SK-N-SH treated with all-trans-retinoic acid at 6 μM for 48 hours (cell line): ENCODE data around the gene HCK.

Experiments used
- GLIS3 ChIP-seq: fragments of 250-450 bp; sonication (Bioruptor Pico); IDR thresholded peaks from 2 replicates; pipeline ENCODE4 v1.5.0; 2020; ENCODE audit warnings: mild to moderate bottlenecking, moderate library complexity
- PPARA ChIP-seq: fragments of 250-450 bp; sonication (Bioruptor Pico); IDR thresholded peaks from 2 replicates; pipeline ENCODE4 v1.5.0; 2020; ENCODE audit warnings: mild to moderate bottlenecking, borderline replicate concordance
- RARB ChIP-seq: fragments of 250-450 bp; sonication (Bioruptor Pico); IDR thresholded peaks from 2 replicates; pipeline ENCODE4 v1.8.0; 2021; ENCODE audit warnings: mild to moderate bottlenecking, moderate library complexity
- SNAI2 ChIP-seq: fragments of 250-450 bp; sonication (Bioruptor Pico); IDR thresholded peaks from 2 replicates; pipeline ENCODE4 v1.5.0; 2020; ENCODE audit warnings: mild to moderate bottlenecking, moderate library complexity
- TCF4 ChIP-seq: fragments of 250-450 bp; sonication (Bioruptor Pico); IDR thresholded peaks from 2 replicates; pipeline ENCODE4 v1.8.0; 2021; ENCODE audit warnings: mild to moderate bottlenecking, moderate library complexity, borderline replicate concordance
- ZFP30 ChIP-seq: fragments of 450-650 bp; formaldehyde crosslinking; IDR thresholded peaks from 2 replicates; pipeline ENCODE4 v1.5.0; 2022; ENCODE audit warnings: mild to moderate bottlenecking, moderate library complexity
- ZNF8 ChIP-seq: fragments of 450-650 bp; formaldehyde crosslinking; IDR thresholded peaks from 2 replicates; pipeline ENCODE4 v1.5.0; 2020; ENCODE audit warnings: mild to moderate bottlenecking, moderate library complexity
- TF ChIP-seq, protein P1 (sequence below): fragments of 250-450 bp; sonication (Bioruptor Pico); IDR thresholded peaks from 2 replicates; pipeline ENCODE4 v1.5.1; 2020; ENCODE audit warnings: low read depth, mild to moderate bottlenecking, moderate library complexity
- TF ChIP-seq, protein P2 (sequence below): fragments of 250-450 bp; sonication (Bioruptor Pico); IDR thresholded peaks from 2 replicates; pipeline ENCODE4 v1.8.0; 2020; ENCODE audit warnings: mild to moderate bottlenecking, moderate library complexity, borderline replicate concordance
- TF ChIP-seq, protein P3 (sequence below): fragments of 250-450 bp; sonication (Bioruptor Pico); IDR thresholded peaks from 2 replicates; pipeline ENCODE4 v1.5.1; 2021; ENCODE audit warnings: mild to moderate bottlenecking, moderate library complexity

DNA sequence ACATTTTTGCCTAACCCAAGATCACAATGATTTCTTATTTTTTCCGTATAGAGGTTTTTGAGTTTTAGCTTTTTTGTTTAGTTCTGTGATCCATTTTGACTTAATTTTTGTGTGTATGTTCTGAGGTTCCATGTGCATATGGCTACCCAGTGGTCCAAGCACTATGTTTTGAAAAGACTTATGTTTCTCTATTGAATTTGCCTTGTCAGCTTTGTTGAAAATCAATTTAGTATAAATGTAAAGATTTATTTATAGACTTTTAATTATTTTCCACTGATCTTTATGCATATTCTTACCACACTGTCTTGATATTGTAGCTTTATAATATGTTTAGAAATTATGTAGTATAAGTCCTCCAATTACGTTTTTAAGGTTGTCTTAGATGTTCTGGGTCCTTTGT, 67.7 kb downstream of the HCK start:
- no peak for TF ChIP-seq RARB (CRISPR knock-in tag)
- TF ChIP-seq TCF4 (CRISPR knock-in tag) = no peak
- no peak for TF ChIP-seq SNAI2
- no peak for TF ChIP-seq ZNF8 (CRISPR knock-in tag)
- TF ChIP-seq, protein P1, sequence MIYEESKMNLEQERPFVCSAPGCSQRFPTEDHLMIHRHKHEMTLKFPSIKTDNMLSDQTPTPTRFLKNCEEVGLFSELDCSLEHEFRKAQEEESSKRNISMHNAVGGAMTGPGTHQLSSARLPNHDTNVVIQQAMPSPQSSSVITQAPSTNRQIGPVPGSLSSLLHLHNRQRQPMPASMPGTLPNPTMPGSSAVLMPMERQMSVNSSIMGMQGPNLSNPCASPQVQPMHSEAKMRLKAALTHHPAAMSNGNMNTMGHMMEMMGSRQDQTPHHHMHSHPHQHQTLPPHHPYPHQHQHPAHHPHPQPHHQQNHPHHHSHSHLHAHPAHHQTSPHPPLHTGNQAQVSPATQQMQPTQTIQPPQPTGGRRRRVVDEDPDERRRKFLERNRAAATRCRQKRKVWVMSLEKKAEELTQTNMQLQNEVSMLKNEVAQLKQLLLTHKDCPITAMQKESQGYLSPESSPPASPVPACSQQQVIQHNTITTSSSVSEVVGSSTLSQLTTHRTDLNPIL (CRISPR knock-in tag) = no peak
- TF ChIP-seq PPARA (CRISPR knock-in tag) = no peak
- no peak for TF ChIP-seq ZFP30
- no peak for TF ChIP-seq GLIS3 (CRISPR knock-in tag)
- TF ChIP-seq, protein P2, sequence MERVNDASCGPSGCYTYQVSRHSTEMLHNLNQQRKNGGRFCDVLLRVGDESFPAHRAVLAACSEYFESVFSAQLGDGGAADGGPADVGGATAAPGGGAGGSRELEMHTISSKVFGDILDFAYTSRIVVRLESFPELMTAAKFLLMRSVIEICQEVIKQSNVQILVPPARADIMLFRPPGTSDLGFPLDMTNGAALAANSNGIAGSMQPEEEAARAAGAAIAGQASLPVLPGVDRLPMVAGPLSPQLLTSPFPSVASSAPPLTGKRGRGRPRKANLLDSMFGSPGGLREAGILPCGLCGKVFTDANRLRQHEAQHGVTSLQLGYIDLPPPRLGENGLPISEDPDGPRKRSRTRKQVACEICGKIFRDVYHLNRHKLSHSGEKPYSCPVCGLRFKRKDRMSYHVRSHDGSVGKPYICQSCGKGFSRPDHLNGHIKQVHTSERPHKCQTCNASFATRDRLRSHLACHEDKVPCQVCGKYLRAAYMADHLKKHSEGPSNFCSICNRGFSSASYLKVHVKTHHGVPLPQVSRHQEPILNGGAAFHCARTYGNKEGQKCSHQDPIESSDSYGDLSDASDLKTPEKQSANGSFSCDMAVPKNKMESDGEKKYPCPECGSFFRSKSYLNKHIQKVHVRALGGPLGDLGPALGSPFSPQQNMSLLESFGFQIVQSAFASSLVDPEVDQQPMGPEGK (CRISPR knock-in tag) = no peak
- TF ChIP-seq, protein P3, sequence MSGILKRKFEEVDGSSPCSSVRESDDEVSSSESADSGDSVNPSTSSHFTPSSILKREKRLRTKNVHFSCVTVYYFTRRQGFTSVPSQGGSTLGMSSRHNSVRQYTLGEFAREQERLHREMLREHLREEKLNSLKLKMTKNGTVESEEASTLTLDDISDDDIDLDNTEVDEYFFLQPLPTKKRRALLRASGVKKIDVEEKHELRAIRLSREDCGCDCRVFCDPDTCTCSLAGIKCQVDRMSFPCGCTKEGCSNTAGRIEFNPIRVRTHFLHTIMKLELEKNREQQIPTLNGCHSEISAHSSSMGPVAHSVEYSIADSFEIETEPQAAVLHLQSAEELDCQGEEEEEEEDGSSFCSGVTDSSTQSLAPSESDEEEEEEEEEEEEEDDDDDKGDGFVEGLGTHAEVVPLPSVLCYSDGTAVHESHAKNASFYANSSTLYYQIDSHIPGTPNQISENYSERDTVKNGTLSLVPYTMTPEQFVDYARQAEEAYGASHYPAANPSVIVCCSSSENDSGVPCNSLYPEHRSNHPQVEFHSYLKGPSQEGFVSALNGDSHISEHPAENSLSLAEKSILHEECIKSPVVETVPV (CRISPR knock-in tag) = no peak
